ENCODE data around the gene BANF1. TPM values are rescaled to one million over a fixed set of nuclear protein-coding genes. Genes with fewer than 3 reads are reported as not detected.

BANF1 gene
- total and polyA plus RNA-seq, 2 of the 13 experiments (the other 11 are each of a cell fraction or from before 2014, with no cell fraction given) = 40.5 to 86.5 TPM

- peak; percentile 81; the same call in 1 of the 2 replicates for TF ChIP-seq ZHX2 (IDR thresholded peaks at IDR 0.05; ENCODE audit: low read depth)
- no peak for TF ChIP-seq ZHX2 (CRISPR knock-in tag; IDR thresholded peaks at IDR 0.05; ENCODE audit: borderline replicate concordance)
- TF ChIP-seq TBP (CRISPR knock-in tag; IDR thresholded peaks at IDR 0.05) = no peak
- TF ChIP-seq HNF4A (CRISPR knock-in tag; IDR thresholded peaks at IDR 0.05) = peak; percentile 35; the same call in 1 of the 2 replicates
- peak in 1 of 2 experiments; percentile 31; a peak in 1 of 4 replicates for TF ChIP-seq REST (IDR thresholded peaks at IDR 0.05; ENCODE audit: borderline replicate concordance in 1 of 2, low read depth in 1 of 2, low read length in 2 of 2)
- no peak for TF ChIP-seq LBX2 (CRISPR knock-in tag; IDR thresholded peaks at IDR 0.05; ENCODE audit: borderline replicate concordance)
- TF ChIP-seq ZNF224 (CRISPR knock-in tag; IDR thresholded peaks at IDR 0.05) = no peak
- TF ChIP-seq ZNF382 (CRISPR knock-in tag; IDR thresholded peaks at IDR 0.05; ENCODE audit: borderline replicate concordance) = no peak
- no peak; the same call in 1 of the 2 replicates for TF ChIP-seq SAFB2 (CRISPR knock-in tag; IDR thresholded peaks at IDR 0.05; ENCODE audit: borderline replicate concordance, low read depth)
- no peak for TF ChIP-seq ZNF33A (CRISPR knock-in tag; IDR thresholded peaks at IDR 0.05; ENCODE audit: borderline replicate concordance)
- TF ChIP-seq ZSCAN9 (CRISPR knock-in tag; IDR thresholded peaks at IDR 0.05; ENCODE audit: borderline replicate concordance) = peak; percentile 44; the same call in 1 of the 2 replicates
- peak; percentile 75; the same call in 1 of the 2 replicates for TF ChIP-seq HINFP (CRISPR knock-in tag; IDR thresholded peaks at IDR 0.05; ENCODE audit: low read depth)
- peak; percentile 94 for TF ChIP-seq HNF1B (CRISPR knock-in tag; IDR thresholded peaks at IDR 0.05)
- peak; percentile 87 for TF ChIP-seq TEAD3 (CRISPR knock-in tag; optimal IDR thresholded peaks at IDR 0.05; ENCODE audit: borderline replicate concordance)
These were observed at the start of gene BANF1, which contains the start of gene EIF1AD (continued) for GRCh38 chr11:66001942-66002647.

Measured in HepG2 (cell line).